Islet of Langerhans (tissue), 1 donor: Measurements from ENCODE around the gene ZNF358.
"Not testable (repeated sequence)": the region's sequence is repeated elsewhere in the genome, so short reads cannot be mapped to it uniquely, and the experiment has no call there.

Experiments used
- FAIRE-seq: peaks from one replicate; lab custom pipeline; 2011; peaks lifted over from hg19 to GRCh38; lab: Jason Lieb, UNC

Gene ZNF358

GRCh38 chr19:7535998-7536695, 20.2 kb downstream of the ZNF358 start:
- no peak for FAIRE-seq

DNA sequence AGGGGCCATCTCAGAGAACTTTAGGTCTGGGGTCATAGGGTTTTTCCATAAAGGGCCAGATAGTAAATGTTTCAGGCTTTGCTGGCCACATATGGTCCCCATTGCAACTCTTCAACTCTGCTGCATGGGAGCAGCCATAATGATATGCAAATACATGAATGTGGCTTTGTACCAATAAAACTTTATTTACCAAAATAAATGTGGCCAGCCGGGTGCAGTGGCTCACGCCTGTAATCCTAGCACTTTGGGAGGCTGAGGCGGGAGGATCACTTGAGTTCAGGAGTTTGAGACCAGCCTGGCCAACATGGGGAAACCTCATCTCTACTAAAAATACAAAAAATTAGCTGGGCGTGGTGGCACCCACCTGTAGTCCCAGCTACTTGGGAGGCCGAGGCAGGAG, 23.1 kb downstream of the ZNF358 start:
- FAIRE-seq = not testable (repeated sequence)

DNA sequence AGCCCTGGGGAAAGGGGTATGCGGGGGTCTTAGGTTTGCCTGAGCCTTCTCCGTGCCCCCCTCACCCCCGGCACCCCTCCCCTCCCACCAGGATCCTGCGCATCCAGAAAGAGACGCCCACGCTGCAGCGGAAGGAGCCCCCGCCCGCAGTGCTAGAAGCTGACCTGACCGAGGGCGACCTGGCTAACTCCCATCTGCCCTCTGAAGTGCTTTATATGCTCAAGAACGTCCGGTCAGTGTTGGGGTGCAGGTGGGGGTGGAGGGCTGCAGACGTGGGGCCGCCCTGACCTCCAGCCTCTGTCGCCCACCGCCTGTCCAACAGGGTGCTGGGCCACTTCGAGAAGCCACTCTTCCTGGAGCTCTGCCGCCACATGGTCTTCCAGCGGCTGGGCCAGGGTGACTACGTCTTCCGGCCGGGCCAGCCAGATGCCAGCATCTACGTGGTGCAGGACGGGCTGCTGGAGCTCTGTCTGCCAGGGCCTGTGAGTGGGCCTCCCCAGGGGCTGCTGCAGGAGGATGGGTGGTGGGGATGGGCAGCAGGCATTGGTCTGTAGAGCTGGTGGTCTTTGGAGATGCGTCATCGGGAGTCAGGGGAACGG, 24.0 kb downstream of the ZNF358 start:
- no peak for FAIRE-seq

DNA sequence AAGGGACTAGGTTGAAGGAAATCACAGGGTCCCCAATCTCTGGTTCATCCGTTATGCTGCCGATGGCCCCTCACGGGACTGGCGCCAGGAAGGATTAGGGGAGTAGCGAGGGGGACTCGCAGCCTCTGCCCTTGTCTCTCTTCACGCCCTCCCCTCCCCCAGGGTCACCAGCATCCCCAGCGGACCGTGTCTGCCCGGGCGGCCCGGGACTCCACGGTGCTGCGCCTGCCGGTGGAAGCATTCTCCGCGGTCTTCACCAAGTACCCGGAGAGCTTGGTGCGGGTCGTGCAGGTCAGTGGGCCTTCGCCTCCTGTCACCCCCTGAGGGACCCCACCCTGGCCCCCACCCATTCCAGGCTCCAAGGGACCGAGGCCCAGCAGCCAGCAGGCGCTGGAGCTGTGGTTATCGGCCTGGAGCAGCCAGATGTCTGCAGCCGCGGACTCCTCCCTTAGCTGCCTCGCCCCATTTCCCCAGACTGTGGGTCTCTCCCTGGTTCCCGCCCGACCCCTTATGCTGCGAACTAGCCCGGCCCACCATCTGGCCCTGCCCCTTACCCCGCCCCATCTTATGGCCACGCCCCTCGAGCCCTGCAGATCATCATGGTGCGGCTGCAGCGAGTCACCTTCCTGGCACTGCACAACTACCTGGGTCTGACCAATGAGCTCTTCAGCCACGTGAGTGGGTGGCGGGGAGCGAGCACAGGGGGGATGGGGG, 25.0 kb downstream of the ZNF358 start:
- no peak for FAIRE-seq

DNA sequence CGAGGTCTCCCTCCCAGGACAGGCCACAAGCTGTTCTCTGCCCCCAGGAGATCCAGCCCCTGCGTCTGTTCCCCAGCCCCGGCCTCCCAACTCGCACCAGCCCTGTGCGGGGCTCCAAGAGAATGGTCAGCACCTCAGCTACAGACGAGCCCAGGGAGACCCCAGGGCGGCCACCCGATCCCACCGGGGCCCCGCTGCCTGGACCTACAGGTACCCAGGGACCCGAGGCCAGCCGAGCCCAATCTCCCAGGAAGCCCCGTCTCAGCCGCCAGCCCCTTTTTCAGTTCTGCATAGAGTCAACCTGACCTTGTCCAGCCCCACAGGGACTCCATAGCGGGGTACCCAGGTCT, 25.5 kb downstream of the ZNF358 start:
- no peak for FAIRE-seq

- FAIRE-seq = no peak
Measured at GRCh38 chr19:7541828-7542443, 26.0 kb downstream of the ZNF358 start.

- no peak for FAIRE-seq
Measured at GRCh38 chr19:7542556-7543348, 26.8 kb downstream of the ZNF358 start.

- no peak for FAIRE-seq
Measured at GRCh38 chr19:7544626-7545025, 28.7 kb downstream of the ZNF358 start.

DNA sequence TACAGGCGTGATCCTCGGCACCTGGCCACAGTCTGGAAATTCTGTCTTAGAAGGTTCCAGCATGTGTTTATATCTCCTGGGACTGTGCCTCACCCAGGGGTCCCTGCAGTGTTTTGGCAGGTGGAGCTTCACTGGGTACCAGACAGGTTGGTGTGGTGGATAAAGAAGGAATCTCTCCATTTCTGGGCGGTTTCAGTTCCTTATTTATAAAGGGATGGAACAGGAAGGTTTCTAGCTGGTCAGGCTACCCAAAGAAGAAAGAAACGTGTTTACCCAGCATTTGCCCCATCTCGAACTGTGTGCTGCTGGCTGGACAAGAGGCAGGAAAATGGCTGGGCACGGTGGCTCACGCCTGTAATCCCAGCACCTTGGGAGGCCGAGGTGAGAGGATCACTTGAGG, 29.4 kb downstream of the ZNF358 start:
- FAIRE-seq = no peak

- no peak for FAIRE-seq
Measured at GRCh38 chr19:7545904-7546303, 30.0 kb downstream of the ZNF358 start.

DNA sequence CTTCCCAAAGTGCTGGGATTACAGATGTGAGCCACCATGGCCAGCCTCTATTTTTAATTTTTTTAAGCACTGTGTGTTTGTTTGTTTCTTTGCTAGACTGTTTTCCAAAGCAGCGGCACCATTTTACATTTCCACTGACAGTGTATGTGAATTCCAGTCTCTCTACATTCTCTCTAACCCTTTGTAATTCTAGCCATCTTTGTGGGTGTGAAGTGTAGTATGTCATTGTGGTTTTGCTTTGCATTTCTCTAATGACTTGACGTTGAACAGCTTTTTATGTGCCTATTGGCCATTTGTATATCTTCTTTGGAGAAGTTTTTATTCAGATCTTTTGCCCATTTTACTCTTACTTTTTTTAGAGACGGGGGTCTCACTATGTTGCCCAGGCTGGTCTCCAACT, 31.3 kb downstream of the ZNF358 start:
- no peak for FAIRE-seq

DNA sequence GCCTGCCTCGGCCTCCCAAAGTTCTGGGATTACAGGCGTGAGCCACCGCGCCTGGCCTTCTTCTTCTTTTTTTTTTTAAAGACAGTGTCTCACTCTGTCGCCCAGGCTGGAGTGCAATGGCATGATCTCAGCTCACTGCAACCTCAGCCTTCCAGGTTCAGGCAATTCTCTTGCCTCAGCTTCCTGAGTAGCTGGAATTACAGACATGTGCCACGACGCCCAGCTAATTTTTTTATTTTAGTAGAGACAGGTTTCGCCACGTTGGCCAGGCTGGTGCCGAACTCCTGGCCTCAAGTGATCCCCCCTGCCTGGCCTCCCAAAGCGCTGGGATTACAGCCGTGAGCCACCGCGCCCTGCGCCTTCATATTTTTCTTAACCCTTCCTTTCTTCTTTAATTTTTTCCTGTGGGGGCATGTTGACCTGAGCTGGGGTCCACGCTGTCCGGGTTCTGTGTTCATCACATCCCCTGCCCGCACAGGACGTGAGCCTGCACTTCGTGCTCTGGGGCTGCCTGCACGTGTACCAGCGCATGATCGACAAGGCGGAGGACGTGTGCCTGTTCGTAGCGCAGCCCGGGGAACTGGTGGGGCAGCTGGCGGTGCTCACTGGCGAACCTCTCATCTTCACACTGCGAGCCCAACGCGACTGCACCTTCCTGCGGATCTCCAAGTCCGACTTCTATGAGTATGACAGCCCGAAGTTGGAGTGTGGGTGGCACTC, 33.7 kb downstream of the ZNF358 start:
- FAIRE-seq = no peak

DNA sequence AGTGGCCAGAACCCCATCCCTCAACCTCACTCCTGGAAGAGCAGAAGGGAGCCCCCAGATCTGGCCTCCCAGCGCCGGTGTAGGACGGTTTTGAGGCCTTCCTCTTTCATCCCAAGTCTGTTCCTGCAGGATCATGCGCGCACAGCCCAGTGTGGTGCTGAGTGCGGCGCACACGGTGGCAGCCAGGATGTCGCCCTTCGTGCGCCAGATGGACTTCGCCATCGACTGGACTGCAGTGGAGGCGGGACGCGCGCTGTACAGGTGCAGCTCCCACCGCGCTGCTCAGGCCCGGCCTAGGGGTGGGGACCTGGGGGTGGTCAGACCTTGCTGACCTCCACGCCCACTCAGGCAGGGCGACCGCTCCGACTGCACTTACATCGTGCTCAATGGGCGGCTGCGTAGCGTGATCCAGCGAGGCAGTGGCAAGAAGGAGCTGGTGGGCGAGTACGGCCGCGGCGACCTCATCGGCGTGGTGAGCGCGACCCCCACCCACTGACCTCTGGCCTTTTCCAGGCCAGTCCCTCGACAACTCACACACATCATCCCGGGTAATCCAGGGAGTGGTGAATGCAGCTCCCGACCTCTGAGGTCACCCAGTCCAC, 34.4 kb downstream of the ZNF358 start:
- no peak for FAIRE-seq

DNA sequence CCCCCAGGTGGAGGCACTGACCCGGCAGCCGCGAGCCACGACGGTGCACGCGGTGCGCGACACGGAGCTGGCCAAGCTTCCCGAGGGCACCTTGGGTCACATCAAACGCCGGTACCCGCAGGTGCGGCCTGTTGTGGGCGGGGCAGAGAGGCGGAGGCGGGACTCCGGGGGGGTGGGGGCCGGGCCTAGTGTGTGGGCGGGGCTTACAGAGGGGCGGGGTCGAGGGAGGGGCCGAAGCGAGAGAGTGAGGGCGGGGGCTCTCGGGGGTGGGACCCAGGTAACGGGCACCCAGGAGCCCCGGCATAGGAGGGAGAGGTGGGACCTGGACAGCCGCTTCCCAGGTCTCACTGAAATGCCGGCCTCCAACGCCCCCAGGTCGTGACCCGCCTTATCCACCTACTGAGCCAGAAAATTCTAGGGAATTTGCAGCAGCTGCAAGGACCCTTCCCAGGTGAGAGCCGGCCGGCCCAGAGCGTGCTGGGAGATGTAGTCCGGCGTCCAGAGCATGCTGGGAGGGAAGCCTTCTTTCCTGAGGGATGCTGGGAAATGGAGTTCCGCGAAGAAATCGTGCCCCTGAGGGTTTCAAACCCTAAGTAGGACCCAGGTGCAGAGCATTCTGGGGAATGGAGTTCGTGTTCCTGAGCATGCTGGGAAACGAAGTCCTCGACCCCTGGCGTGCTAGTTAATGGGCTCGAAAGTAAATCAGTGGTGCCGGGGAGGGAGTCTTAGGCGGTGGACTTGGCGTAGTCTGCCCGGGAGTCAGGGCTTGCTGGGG, 35.3 kb downstream of the ZNF358 start:
- FAIRE-seq = no peak

DNA sequence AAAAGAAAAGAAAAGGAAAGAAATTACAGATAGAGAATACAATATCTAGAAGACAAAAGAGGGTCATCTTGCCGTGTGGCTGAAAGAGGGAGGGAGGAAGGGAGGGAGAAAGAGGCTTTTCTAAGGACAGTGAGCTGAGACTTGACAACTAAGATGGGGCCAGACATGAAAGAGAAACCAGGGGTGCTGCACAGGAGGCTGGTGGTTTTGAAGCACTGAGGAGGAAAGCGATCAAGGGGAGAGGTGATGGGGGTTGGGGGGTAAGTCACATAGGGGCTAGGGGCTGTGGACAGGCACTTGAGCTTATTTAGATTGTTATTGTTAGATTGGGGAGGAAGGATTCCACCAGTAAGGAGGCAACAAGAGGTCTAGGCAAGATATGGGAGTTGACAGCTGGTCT, 36.9 kb downstream of the ZNF358 start:
- FAIRE-seq = no peak

DNA sequence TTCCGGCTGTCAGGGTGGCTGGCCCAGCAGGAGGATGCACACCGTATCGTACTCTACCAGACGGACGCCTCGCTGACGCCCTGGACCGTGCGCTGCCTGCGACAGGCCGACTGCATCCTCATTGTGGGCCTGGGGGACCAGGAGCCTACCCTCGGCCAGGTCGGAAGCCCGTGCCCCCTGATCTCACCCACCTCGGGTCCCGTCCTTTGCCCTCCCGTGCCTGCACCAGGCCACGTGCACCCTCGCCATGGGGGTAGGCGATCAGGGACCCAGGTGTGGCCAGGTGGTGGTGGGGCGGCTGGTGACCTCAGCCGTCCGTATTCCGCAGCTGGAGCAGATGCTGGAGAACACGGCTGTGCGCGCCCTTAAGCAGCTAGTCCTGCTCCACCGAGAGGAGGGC, 38.7 kb downstream of the ZNF358 start:
- FAIRE-seq = no peak

DNA sequence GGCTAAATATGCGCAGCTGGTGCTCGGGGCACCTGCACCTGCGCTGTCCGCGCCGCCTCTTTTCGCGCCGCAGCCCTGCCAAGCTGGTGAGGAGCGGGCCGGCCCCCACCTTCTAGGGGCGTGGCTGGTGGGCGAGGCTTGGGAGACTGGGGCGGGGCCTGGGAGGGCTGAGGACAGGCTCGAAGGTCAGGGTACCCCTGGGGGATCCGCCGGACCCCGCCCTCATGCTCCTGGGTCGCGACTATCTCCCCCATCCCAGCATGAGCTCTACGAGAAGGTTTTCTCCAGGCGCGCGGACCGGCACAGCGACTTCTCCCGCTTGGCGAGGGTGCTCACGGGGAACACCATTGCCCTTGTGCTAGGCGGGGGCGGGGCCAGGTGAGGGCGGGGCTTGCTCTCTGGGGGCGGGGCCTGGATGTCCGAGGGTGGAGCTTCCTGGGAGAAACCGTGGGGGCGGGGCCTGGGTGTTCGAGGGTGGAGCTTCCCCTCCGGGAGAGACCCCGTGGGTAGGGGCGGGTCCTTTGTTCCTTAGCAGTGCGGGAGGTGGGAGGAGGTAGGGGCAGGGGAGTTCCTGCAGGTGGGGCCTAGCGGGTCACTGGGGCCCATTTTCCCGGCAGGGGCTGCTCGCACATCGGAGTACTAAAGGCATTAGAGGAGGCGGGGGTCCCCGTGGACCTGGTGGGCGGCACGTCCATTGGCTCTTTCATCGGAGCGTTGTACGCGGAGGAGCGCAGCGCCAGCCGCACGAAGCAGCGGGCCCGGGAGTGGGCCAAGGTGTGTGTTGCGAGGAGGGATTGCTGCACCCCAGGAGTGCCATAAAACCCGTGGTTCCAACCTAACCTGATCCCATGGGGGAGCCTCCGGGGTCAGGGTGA, 39.3 kb downstream of the ZNF358 start:
- FAIRE-seq = no peak

- FAIRE-seq = no peak
Measured at GRCh38 chr19:7556696-7557315, 40.9 kb downstream of the ZNF358 start.

DNA sequence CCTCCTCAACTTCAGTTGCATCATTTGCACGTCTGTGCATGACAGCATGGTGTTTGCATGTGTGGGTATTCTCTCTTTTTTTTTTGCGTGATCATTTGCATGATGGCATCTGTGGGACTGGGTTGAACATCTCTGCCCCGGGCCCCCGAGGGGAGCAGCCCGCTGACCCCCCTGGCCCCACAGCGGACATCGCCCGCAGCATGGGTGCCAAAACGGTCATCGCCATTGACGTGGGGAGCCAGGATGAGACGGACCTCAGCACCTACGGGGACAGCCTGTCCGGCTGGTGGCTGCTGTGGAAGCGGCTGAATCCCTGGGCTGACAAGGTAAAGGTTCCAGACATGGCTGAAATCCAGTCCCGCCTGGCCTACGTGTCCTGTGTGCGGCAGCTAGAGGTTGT, 42.8 kb downstream of the ZNF358 start:
- FAIRE-seq = no peak
